Right cardiac atrium (tissue), 5 donors: Measurements from ENCODE around the gene CD247. TPM values are rescaled to one million over a fixed set of nuclear protein-coding genes. Genes with fewer than 3 reads are reported as not detected.

Experiments used
- ATAC-seq, 2 donors: fragments of 200-7000 bp; cut with Tn5 transposase; one replicate each; pipeline versions ENCODE4 v1.8.0 to v1.9.1; 2020; ENCODE audit warnings: moderate library complexity in 2 of 2, mild to moderate bottlenecking in 1 of 2
- DNase-seq, 3 donors: peaks; one replicate each; pipeline ENCODE4 v3.0.0-alpha.2; 2020
- H3K27ac ChIP-seq: one replicate; pipeline ENCODE4 v1.5.1; 2013; ENCODE audit warnings: mild to moderate bottlenecking, low read length, control low read depth, moderate library complexity
- H3K27me3 ChIP-seq: one replicate; pipeline ENCODE4 v1.6.1; 2013; ENCODE audit not compliant: control insufficient read depth, insufficient read depth
- H3K4me1 ChIP-seq: one replicate; pipeline ENCODE4 v1.6.1; 2013; ENCODE audit warnings: low read length; ENCODE audit not compliant: control insufficient read depth, insufficient read depth
- H3K4me3 ChIP-seq: one replicate; pipeline ENCODE4 v1.5.1; 2013; ENCODE audit warnings: low read length, control low read depth
- H3K9me3 ChIP-seq: one replicate; pipeline ENCODE4 v1.6.1; 2013; ENCODE audit warnings: low read length; ENCODE audit not compliant: control insufficient read depth
- WGBS: extraction: QIAGEN DNeasy Blood & Tissue Kit; methylation state at CpG from one replicate; pipeline ENCODE4 v1.1.7; 2013; 5-methylcytosine and 5-hydroxymethylcytosine counted together
- intact Hi-C, 4 donors: fragments of 100-400 bp; cut with DNase I; formaldehyde crosslinking; loops; one replicate each; pipeline versions ENCODE4 v1.11.0 to v1.14.0; 2022 to 2023
- polyA plus RNA-seq: library from polyadenylated mRNA; stranded (reverse); fragments of 200-250 nt; gene quantifications from one replicate; pipeline ENCODE4 v1.2.3, GENCODE V29; 2013
- total RNA-seq, 4 donors: library from RNA; stranded (reverse); fragmentation: NEBNext Ultra II Directional; extraction: Animal tissue kit (Norgen Biotek cat#: 25700); gene quantifications; one replicate each; pipeline ENCODE4 v1.2.1, GENCODE V29; 2021
- donor health status: healthy with polysubstance abuse.
- donor health status: DM: no; HTN: yes; CAD: no.
- donor health status: DM: no; HTN: no; CAD: no.
- donor health status: DM: no; HTN: yes; CAD: no; lungs with severe emphysema.
- donor health status: DM: yes; HTN: yes; CAD: no.

Gene CD247
- total and polyA plus RNA-seq, 5 donors = 0.32 to 1.5 (median 0.58) TPM

- no peaks in the 10 kb centered on the region for H3K9me3 ChIP-seq
- H3K4me1 ChIP-seq = peaks cover 2% of the 10 kb centered on the region
- no peak overlapping the region for H3K27ac ChIP-seq
- H3K27me3 ChIP-seq = no peaks in the 10 kb centered on the region
- intact Hi-C loops = no loop called here
- no peak for ATAC-seq
- no peak overlapping the region for H3K4me3 ChIP-seq
- 0% methylated on average over 1 of the region's 1 CpG for WGBS
- no peak for DNase-seq
Observed at GRCh38 chr1:167541610-167542009, 23.3 kb upstream of the CD247 start.

GRCh38 chr1:167541003-167541402, 22.7 kb upstream of the CD247 start:
- intact Hi-C loops = no loop called here
- ATAC-seq = no peak
- DNase-seq = no peak
- Histone ChIP-seq H3K27me3 (no peaks in the 10 kb centered on the region), H3K4me1 (peaks cover 2% of the 10 kb centered on the region), H3K9me3 (no peaks in the 10 kb centered on the region), H3K4me3 (no peak overlapping the region), H3K27ac (no peak overlapping the region)

- H3K4me3 ChIP-seq = no peak overlapping the region
- H3K9me3 ChIP-seq = no peaks in the 10 kb centered on the region
- H3K27ac ChIP-seq = no peak overlapping the region
- intact Hi-C loops = loop anchor here (10.0 kb wide), 6 partner anchors 84 to 654 kb away; no protein-coding TSS in a partner anchor
- no peak for DNase-seq
- no peaks in the 10 kb centered on the region for H3K27me3 ChIP-seq
- no peak for ATAC-seq
- peaks cover 2% of the 10 kb centered on the region for H3K4me1 ChIP-seq
- WGBS = 47% methylated on average over 5 of the region's 5 CpGs
Observed at GRCh38 chr1:167538657-167539056, 20.3 kb upstream of the CD247 start.

GRCh38 chr1:167533851-167534300, 15.5 kb upstream of the CD247 start:
- WGBS = 9% methylated on average over 8 of the region's 8 CpGs
- no peak overlapping the region for H3K27ac ChIP-seq
- intact Hi-C loops = loop anchor here (5.0 to 10.0 kb wide), 7 partner anchors 79 to 649 kb away; no protein-coding TSS in a partner anchor

GRCh38 chr1:167532964-167533824, 14.9 kb upstream of the CD247 start:
- DNase-seq (peak; percentile 45 to 76 (median 70)), ATAC-seq (peak; percentile 62 to 64)
- no peaks in the 10 kb centered on the region for H3K27me3 ChIP-seq
- intact Hi-C loops = loop anchor here (5.0 to 10.0 kb wide), 7 partner anchors 78 to 648 kb away; no protein-coding TSS in a partner anchor
- H3K27ac ChIP-seq = no peak overlapping the region
- H3K4me1 ChIP-seq = no peaks in the 10 kb centered on the region
- H3K9me3 ChIP-seq = no peaks in the 10 kb centered on the region
- 72% methylated on average over 6 of the region's 6 CpGs for WGBS
- H3K4me3 ChIP-seq = no peak overlapping the region

More at GRCh38 chr1:167533851-167534300, 15.5 kb upstream of the CD247 start:
- DNase-seq (peak; percentile 57 to 80 (median 71)), ATAC-seq (peak; percentile 73 to 88)
- Histone ChIP-seq H3K4me1 (peaks cover 2% of the 10 kb centered on the region), H3K4me3 (no peak overlapping the region), H3K9me3 (no peaks in the 10 kb centered on the region), H3K27me3 (no peaks in the 10 kb centered on the region)

GRCh38 chr1:167532375-167532774, 14.0 kb upstream of the CD247 start:
- no peaks in the 10 kb centered on the region for H3K9me3 ChIP-seq
- no peaks in the 10 kb centered on the region for H3K27me3 ChIP-seq
- DNase-seq = no peak
- no peak for ATAC-seq
- no peak overlapping the region for H3K27ac ChIP-seq
- H3K4me3 ChIP-seq = no peak overlapping the region
- intact Hi-C loops = loop anchor here (5.0 to 10.0 kb wide), 7 partner anchors 78 to 648 kb away; no protein-coding TSS in a partner anchor
- H3K4me1 ChIP-seq = no peaks in the 10 kb centered on the region

GRCh38 chr1:167529829-167530474, 11.6 kb upstream of the CD247 start:
- no peaks in the 10 kb centered on the region for H3K27me3 ChIP-seq
- no peak overlapping the region for H3K27ac ChIP-seq
- H3K9me3 ChIP-seq = no peaks in the 10 kb centered on the region
- H3K4me3 ChIP-seq = no peak overlapping the region
- ATAC-seq (no peak), DNase-seq (no peak)
- no peaks in the 10 kb centered on the region for H3K4me1 ChIP-seq
- intact Hi-C loops = loop anchor here (5.0 to 10.0 kb wide), 7 partner anchors 75 to 645 kb away; no protein-coding TSS in a partner anchor
- 76% methylated on average over 8 of the region's 8 CpGs for WGBS

GRCh38 chr1:167528057-167528728, 9.9 kb upstream of the CD247 start:
- Histone ChIP-seq H3K4me1 (no peaks in the 10 kb centered on the region), H3K4me3 (no peak overlapping the region), H3K9me3 (no peaks in the 10 kb centered on the region), H3K27ac (no peak overlapping the region), H3K27me3 (no peaks in the 10 kb centered on the region)
- intact Hi-C loops = no loop called here
- 90% methylated on average over 3 of the region's 3 CpGs for WGBS
- no peak for DNase-seq
- no peak for ATAC-seq

- DNase-seq (no peak), ATAC-seq (no peak)
- WGBS = 65% methylated on average over 8 of the region's 8 CpGs
- intact Hi-C loops = no loop called here
- H3K9me3 ChIP-seq = no peaks in the 10 kb centered on the region
- H3K4me1 ChIP-seq = no peaks in the 10 kb centered on the region
- no peak overlapping the region for H3K4me3 ChIP-seq
- no peaks in the 10 kb centered on the region for H3K27me3 ChIP-seq
- no peak overlapping the region for H3K27ac ChIP-seq
Observed at GRCh38 chr1:167526667-167527383, 8.5 kb upstream of the CD247 start.

GRCh38 chr1:167524651-167525050, 6.3 kb upstream of the CD247 start:
- no peak for DNase-seq
- intact Hi-C loops = no loop called here
- Histone ChIP-seq H3K4me1 (no peaks in the 10 kb centered on the region), H3K27me3 (no peaks in the 10 kb centered on the region), H3K27ac (no peak overlapping the region), H3K9me3 (no peaks in the 10 kb centered on the region), H3K4me3 (no peak overlapping the region)
- WGBS = 84% methylated on average over 9 of the region's 9 CpGs
- no peak for ATAC-seq
